HG02623 (cell line): ENCODE results near the gene UBALD2.
"Not testable (repeated sequence)": the region's sequence is repeated elsewhere in the genome, so short reads cannot be mapped to it uniquely, and the experiment has no call there.

ENCODE experiments used
- ATAC-seq: cut with Tn5 transposase; IDR thresholded peaks from one replicate; pipeline ENCODE4 v1.9.1; 2021; ENCODE audit warnings: moderate library complexity; ENCODE audit not compliant: unreplicated experiment

Gene UBALD2

GRCh38 chr17:76243826-76244679 is 21.1 kb upstream of the UBALD2 start:
- no peak for ATAC-seq

- not testable (repeated sequence) for ATAC-seq
These were observed 20.4 kb upstream of the UBALD2 start for GRCh38 chr17:76244721-76245120.

- peak; percentile 90 for ATAC-seq
These were observed 18.8 kb upstream of the UBALD2 start for GRCh38 chr17:76246080-76247066.

GRCh38 chr17:76247304-76247703 is 17.8 kb upstream of the UBALD2 start:
- ATAC-seq: no peak

GRCh38 chr17:76248013-76248782 is 16.9 kb upstream of the UBALD2 start:
- ATAC-seq: no peak

GRCh38 chr17:76250141-76250540 is 15.0 kb upstream of the UBALD2 start:
- no peak for ATAC-seq

GRCh38 chr17:76251478-76252039 is 13.6 kb upstream of the UBALD2 start:
- ATAC-seq: no peak

- no peak for ATAC-seq
These were observed 12.9 kb upstream of the UBALD2 start for GRCh38 chr17:76252040-76252954.

- ATAC-seq: not testable (repeated sequence)
These were observed 12.0 kb upstream of the UBALD2 start for GRCh38 chr17:76252967-76253766.

- no peak for ATAC-seq
These were observed 11.3 kb upstream of the UBALD2 start for GRCh38 chr17:76253841-76254240.

GRCh38 chr17:76254275-76254674 is 10.9 kb upstream of the UBALD2 start:
- ATAC-seq: no peak

- ATAC-seq: no peak
These were observed 9.2 kb upstream of the UBALD2 start for GRCh38 chr17:76255801-76256429.

- not testable (repeated sequence) for ATAC-seq
These were observed 8.6 kb upstream of the UBALD2 start for GRCh38 chr17:76256430-76257050.

GRCh38 chr17:76260220-76260619 is 4.9 kb upstream of the UBALD2 start:
- no peak for ATAC-seq

GRCh38 chr17:76260669-76261068 is 4.5 kb upstream of the UBALD2 start:
- ATAC-seq: no peak

- no peak for ATAC-seq
These were observed 3.5 kb upstream of the UBALD2 start for GRCh38 chr17:76261421-76262215.
